ENCODE data around the gene PSMG4. TPM values are rescaled to one million over a fixed set of nuclear protein-coding genes. Genes with fewer than 3 reads are reported as not detected.

The PSMG4 gene
- total and polyA plus RNA-seq, 2 donors (not counting 3 experiments of a cell fraction or from before 2014, with no cell fraction given): 31.4 to 46.0 TPM

DNA sequence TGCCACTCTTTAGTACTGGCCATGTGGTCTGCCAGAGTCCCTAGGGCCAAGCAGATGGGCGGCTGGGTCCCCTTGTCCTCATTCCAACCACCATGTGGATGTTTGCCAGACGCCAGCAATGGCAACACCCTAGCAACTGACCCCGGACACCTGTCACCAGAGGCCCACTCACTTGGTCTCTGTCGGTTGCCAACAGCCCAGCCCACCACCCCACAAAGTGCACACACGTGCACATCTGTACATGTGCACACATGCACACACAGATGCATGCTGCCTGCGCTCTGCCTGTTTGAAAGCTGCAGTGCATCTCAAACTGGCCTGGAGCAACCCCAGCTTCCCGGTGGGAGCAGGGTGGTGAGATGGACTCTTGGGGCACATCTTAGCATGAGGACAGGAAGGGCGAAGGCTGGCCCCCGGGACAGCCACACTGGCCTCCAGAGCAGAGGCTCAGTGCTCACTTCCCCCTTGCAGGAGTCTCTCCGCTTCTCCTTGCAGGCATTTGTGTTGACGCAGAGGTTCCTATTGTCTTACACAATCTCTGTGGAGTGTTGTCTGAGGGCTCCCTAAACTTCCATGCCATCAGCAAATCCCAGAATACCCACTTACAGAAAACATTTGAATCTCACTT lies 54.0 kb downstream of the PSMG4 start:
- H3K27me3 ChIP-seq (ENCODE audit: control insufficient read depth in 2 of 2, insufficient read depth in 2 of 2, low read length in 2 of 2): no peaks in the 10 kb centered on the region
- no peaks in the 10 kb centered on the region for H3K4me1 ChIP-seq (ENCODE audit: control insufficient read depth, extremely low read depth, insufficient read depth, low read length)
- TF ChIP-seq MYC (IDR thresholded peaks at IDR 0.05; ENCODE audit: low read depth, low read length) (no peak), EZH2 (IDR thresholded peaks at IDR 0.05; ENCODE audit: borderline replicate concordance, low read depth, low read length, severe bottlenecking) (no peak), GATA2 (IDR thresholded peaks at IDR 0.05; ENCODE audit: insufficient read depth, insufficient read length, low read depth, low read length) (no peak), JUN (IDR thresholded peaks at IDR 0.05; ENCODE audit: borderline replicate concordance, insufficient read depth, insufficient read length, low read depth) (no peak), FOS (IDR thresholded peaks at IDR 0.05; ENCODE audit: borderline replicate concordance, insufficient read depth, low read length) (no peak), POLR2A (IDR thresholded peaks at IDR 0.05; ENCODE audit: low read depth, low read length) (no peak), POLR2AphosphoS5 (IDR thresholded peaks at IDR 0.05; ENCODE audit: insufficient read depth, low read depth, low read length) (no peak)
- TF ChIP-seq, protein P1, sequence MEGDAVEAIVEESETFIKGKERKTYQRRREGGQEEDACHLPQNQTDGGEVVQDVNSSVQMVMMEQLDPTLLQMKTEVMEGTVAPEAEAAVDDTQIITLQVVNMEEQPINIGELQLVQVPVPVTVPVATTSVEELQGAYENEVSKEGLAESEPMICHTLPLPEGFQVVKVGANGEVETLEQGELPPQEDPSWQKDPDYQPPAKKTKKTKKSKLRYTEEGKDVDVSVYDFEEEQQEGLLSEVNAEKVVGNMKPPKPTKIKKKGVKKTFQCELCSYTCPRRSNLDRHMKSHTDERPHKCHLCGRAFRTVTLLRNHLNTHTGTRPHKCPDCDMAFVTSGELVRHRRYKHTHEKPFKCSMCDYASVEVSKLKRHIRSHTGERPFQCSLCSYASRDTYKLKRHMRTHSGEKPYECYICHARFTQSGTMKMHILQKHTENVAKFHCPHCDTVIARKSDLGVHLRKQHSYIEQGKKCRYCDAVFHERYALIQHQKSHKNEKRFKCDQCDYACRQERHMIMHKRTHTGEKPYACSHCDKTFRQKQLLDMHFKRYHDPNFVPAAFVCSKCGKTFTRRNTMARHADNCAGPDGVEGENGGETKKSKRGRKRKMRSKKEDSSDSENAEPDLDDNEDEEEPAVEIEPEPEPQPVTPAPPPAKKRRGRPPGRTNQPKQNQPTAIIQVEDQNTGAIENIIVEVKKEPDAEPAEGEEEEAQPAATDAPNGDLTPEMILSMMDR (IDR thresholded peaks at IDR 0.05; ENCODE audit: extremely low read depth in 1 of 2, insufficient read depth in 1 of 2, low read depth in 1 of 2, low read length in 2 of 2): no peak
- TF ChIP-seq, protein P2, sequence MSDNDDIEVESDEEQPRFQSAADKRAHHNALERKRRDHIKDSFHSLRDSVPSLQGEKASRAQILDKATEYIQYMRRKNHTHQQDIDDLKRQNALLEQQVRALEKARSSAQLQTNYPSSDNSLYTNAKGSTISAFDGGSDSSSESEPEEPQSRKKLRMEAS (IDR thresholded peaks at IDR 0.05; ENCODE audit: insufficient read depth, insufficient read length): no peak
- no peak overlapping the region for H3K4me3 ChIP-seq (replicated peaks in 1 of 3; ENCODE audit: insufficient read depth in 1 of 3, low read depth in 1 of 3, low read length in 3 of 3)
- POLR2A ChIA-PET: no interaction called here
- dilution Hi-C loops (cut with MboI; ENCODE audit: extremely low pct_ligation_motif_present, low sequenced_read_pairs) (no loop called here), intact Hi-C loops (cut with micrococcal nuclease) (no loop called here)
- DNase-seq (ENCODE audit: low read depth, low spot score): no peak
- FAIRE-seq: no peak
- H2AFZ ChIP-seq (ENCODE audit: low read depth, low read length): no peak overlapping the region
- H4K20me1 ChIP-seq (replicated peaks; ENCODE audit: control insufficient read depth, extremely low read depth, insufficient read depth, low read length): no peaks in the 10 kb centered on the region
- H3K27ac ChIP-seq (ENCODE audit: insufficient read depth, low read depth, low read length): no peak overlapping the region
- H3K9me1 ChIP-seq (replicated peaks; ENCODE audit: control insufficient read depth, extremely low read depth, insufficient read depth, low read length): no peaks in the 10 kb centered on the region
- H3K9me3 ChIP-seq (replicated peaks; ENCODE audit: control insufficient read depth, insufficient read depth, low read length): no peaks in the 10 kb centered on the region
- no peak overlapping the region for H3K4me2 ChIP-seq (ENCODE audit: insufficient read depth, low read length)
- BruUV-seq (replicated peaks): no TSS peak
- H3K9ac ChIP-seq (replicated peaks; ENCODE audit: extremely low read depth, insufficient read depth, low read length): no peak overlapping the region
- CTCF ChIA-PET: no interaction called here
- no peaks in the 10 kb centered on the region for H3K79me2 ChIP-seq (ENCODE audit: control insufficient read depth, insufficient read depth, low read length)
- H3K36me3 ChIP-seq (ENCODE audit: control insufficient read depth in 2 of 2, extremely low read depth in 1 of 2, insufficient read depth in 2 of 2, low read length in 2 of 2): no peaks in the 10 kb centered on the region
